PC-3 (cell line): ENCODE measurements around the gene LHX1.

Experiments used
- CTCF ChIP-seq: fragments of 300-600 bp; sonication (generic); conservative IDR thresholded peaks from 2 replicates; pipeline ENCODE4 v1.5.1; 2017; ENCODE audit warnings: antibody characterized with exemption, low read depth, mild to moderate bottlenecking, low read length
- EZH2 ChIP-seq: fragments of 300-600 bp; sonication (generic); IDR thresholded peaks from one replicate; pipeline ENCODE4 v1.6.1; 2017; ENCODE audit warnings: antibody characterized with exemption, mild to moderate bottlenecking, low read length; ENCODE audit not compliant: unreplicated experiment
- EZH2phosphoT487 ChIP-seq: fragments of 300-600 bp; sonication (generic); IDR thresholded peaks from 2 replicates; pipeline ENCODE4 v1.6.1; 2018; ENCODE audit warnings: mild to moderate bottlenecking, antibody characterized with exemption, low read length, borderline replicate concordance

GRCh38 chr17:36948717-36949460 is 11.6 kb downstream of the LHX1 start, which contains the start of gene AATF:
- TF ChIP-seq CTCF: no peak
- no peak for TF ChIP-seq EZH2
- no peak for TF ChIP-seq EZH2phosphoT487
